ENCODE results near the gene ANAPC2.

The ANAPC2 gene

GRCh38 chr9:137194909-137195308 is 6.5 kb upstream of the ANAPC2 start:
- TF ChIP-seq EZH2 (IDR thresholded peaks at IDR 0.05; ENCODE audit: borderline replicate concordance, low read depth, low read length, severe bottlenecking) = no peak
- no peak for TF ChIP-seq CTCF (IDR thresholded peaks at IDR 0.05; ENCODE audit: borderline replicate concordance, extremely low read depth, low read length, poor library complexity, severe bottlenecking)
- Histone ChIP-seq H3K4me2 (ENCODE audit: insufficient read depth, low read length) (no peak overlapping the region), H2AFZ (ENCODE audit: low read depth, low read length) (no peak overlapping the region), H3K4me1 (ENCODE audit: insufficient read depth, low read length) (peaks cover 36% of the 10 kb centered on the region), H3K36me3 (ENCODE audit: insufficient read depth, low read length) (peaks cover 16% of the 10 kb centered on the region), H3K9ac (ENCODE audit: low read depth, low read length) (no peak overlapping the region), H4K20me1 (ENCODE audit: insufficient read depth, low read length) (peaks cover 34% of the 10 kb centered on the region), H3K9me3 (ENCODE audit: insufficient read depth, low read length, severe bottlenecking) (no peaks in the 10 kb centered on the region), H3K79me2 (ENCODE audit: insufficient read depth, low read length) (peaks cover 15% of the 10 kb centered on the region; the same call in 1 of the 2 replicates), H3K27ac (ENCODE audit: low read length) (no peak overlapping the region), H3K4me3 (ENCODE audit: low read depth in 1 of 2, low read length in 2 of 2) (no peak overlapping the region), H3K27me3 (ENCODE audit: insufficient read depth, low read length, poor library complexity) (no peaks in the 10 kb centered on the region)
- DNase-seq (no peak), ATAC-seq (ENCODE audit: insufficient read depth, low read depth) (no peak)

DNA sequence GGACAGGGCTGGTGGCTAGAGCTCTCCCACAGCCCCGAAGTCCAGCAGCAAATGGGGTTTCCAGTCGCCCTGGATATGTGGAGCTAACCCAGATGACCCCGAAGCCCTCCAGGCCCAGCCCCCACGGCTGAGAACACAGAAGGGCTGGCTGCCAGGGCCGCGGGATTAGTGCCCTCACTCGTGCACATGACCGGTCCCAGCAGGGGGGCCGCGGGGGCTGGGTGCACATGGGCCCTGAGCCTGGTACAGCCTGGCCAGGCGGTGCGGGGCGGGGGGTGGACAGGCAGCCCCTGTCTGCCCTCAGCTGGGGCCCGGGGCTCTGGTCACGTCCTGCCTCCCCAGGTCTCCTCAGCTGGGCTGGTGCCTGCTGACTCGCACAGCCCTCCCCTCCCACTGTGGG is 6.0 kb upstream of the ANAPC2 start:
- peaks cover 36% of the 10 kb centered on the region for H3K4me1 ChIP-seq (ENCODE audit: insufficient read depth, low read length)
- H3K4me2 ChIP-seq (ENCODE audit: insufficient read depth, low read length) = no peak overlapping the region
- no peak overlapping the region for H2AFZ ChIP-seq (ENCODE audit: low read depth, low read length)
- no peak overlapping the region for H3K27ac ChIP-seq (ENCODE audit: low read length)
- H3K4me3 ChIP-seq (ENCODE audit: low read depth in 1 of 2, low read length in 2 of 2) = no peak overlapping the region
- no peaks in the 10 kb centered on the region for H3K27me3 ChIP-seq (ENCODE audit: insufficient read depth, low read length, poor library complexity)
- H4K20me1 ChIP-seq (ENCODE audit: insufficient read depth, low read length) = peaks cover 36% of the 10 kb centered on the region
- peaks cover 22% of the 10 kb centered on the region for H3K36me3 ChIP-seq (ENCODE audit: insufficient read depth, low read length)
- H3K9ac ChIP-seq (ENCODE audit: low read depth, low read length) = no peak overlapping the region
- DNase-seq (no peak), ATAC-seq (ENCODE audit: insufficient read depth, low read depth) (no peak)
- H3K79me2 ChIP-seq (ENCODE audit: insufficient read depth, low read length) = peaks cover 20% of the 10 kb centered on the region
- TF ChIP-seq EZH2 (IDR thresholded peaks at IDR 0.05; ENCODE audit: borderline replicate concordance, low read depth, low read length, severe bottlenecking) (no peak), CTCF (IDR thresholded peaks at IDR 0.05; ENCODE audit: borderline replicate concordance, extremely low read depth, low read length, poor library complexity, severe bottlenecking) (no peak)
- no peaks in the 10 kb centered on the region for H3K9me3 ChIP-seq (ENCODE audit: insufficient read depth, low read length, severe bottlenecking)

DNA sequence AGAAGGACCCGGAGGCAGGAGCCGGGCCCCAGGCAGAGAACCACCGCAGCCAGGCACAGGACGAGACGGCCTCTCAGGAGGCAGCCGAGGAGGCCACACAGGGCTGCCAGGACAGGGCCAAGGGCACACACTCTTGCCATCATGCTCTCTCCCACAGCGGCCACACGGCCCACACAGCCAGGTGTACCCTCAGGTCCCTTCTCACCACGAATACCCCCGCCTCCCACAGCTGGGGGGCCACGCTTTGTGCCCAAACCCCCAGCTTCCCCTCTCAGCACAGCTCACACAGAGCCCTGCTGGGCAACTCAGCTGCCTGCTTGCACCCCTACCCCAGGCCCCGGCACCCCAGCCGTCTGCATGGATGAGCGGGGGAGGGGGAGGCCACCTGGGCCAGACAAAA is 5.4 kb upstream of the ANAPC2 start:
- no peaks in the 10 kb centered on the region for H3K27me3 ChIP-seq (ENCODE audit: insufficient read depth, low read length, poor library complexity)
- ATAC-seq (ENCODE audit: insufficient read depth, low read depth) = no peak
- DNase-seq = no peak
- peaks cover 36% of the 10 kb centered on the region for H4K20me1 ChIP-seq (ENCODE audit: insufficient read depth, low read length)
- H3K79me2 ChIP-seq (ENCODE audit: insufficient read depth, low read length) = peaks cover 22% of the 10 kb centered on the region
- H3K4me3 ChIP-seq (ENCODE audit: low read depth in 1 of 2, low read length in 2 of 2) = no peak overlapping the region
- no peak overlapping the region for H3K9ac ChIP-seq (ENCODE audit: low read depth, low read length)
- no peak overlapping the region for H2AFZ ChIP-seq (ENCODE audit: low read depth, low read length)
- peaks cover 35% of the 10 kb centered on the region for H3K4me1 ChIP-seq (ENCODE audit: insufficient read depth, low read length)
- H3K36me3 ChIP-seq (ENCODE audit: insufficient read depth, low read length) = peaks cover 27% of the 10 kb centered on the region
- no peak overlapping the region for H3K4me2 ChIP-seq (ENCODE audit: insufficient read depth, low read length)
- no peak overlapping the region for H3K27ac ChIP-seq (ENCODE audit: low read length)
- no peak for TF ChIP-seq EZH2 (IDR thresholded peaks at IDR 0.05; ENCODE audit: borderline replicate concordance, low read depth, low read length, severe bottlenecking)
- no peak for TF ChIP-seq CTCF (IDR thresholded peaks at IDR 0.05; ENCODE audit: borderline replicate concordance, extremely low read depth, low read length, poor library complexity, severe bottlenecking)
- H3K9me3 ChIP-seq (ENCODE audit: insufficient read depth, low read length, severe bottlenecking) = no peaks in the 10 kb centered on the region

DNA sequence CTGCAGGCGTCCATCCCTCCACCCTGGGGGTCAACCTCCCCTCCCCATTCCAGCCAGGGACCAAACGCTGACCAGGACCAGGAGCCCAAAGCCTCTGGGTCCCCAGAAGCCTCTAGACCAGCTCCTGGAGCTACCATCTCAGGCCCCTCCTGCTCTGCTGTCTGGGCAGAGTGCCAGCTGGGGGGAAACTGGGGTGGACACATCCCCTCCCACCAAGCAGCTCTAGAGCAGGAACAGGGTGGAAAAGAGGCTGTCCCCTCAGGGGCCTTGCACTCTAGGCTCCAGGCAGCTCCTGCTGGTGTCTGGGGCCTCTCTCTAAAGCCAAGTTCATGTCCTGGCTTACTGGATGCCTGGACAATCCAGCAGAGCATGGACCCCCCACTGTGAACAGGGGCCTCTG is 4.5 kb upstream of the ANAPC2 start:
- Histone ChIP-seq H3K36me3 (ENCODE audit: insufficient read depth, low read length) (peaks cover 28% of the 10 kb centered on the region), H3K9ac (ENCODE audit: low read depth, low read length) (no peak overlapping the region), H3K4me3 (ENCODE audit: low read depth in 1 of 2, low read length in 2 of 2) (no peak overlapping the region), H3K4me2 (ENCODE audit: insufficient read depth, low read length) (no peak overlapping the region), H3K27me3 (ENCODE audit: insufficient read depth, low read length, poor library complexity) (no peaks in the 10 kb centered on the region), H4K20me1 (ENCODE audit: insufficient read depth, low read length) (peaks cover 34% of the 10 kb centered on the region), H2AFZ (ENCODE audit: low read depth, low read length) (no peak overlapping the region), H3K79me2 (ENCODE audit: insufficient read depth, low read length) (peaks cover 30% of the 10 kb centered on the region), H3K9me3 (ENCODE audit: insufficient read depth, low read length, severe bottlenecking) (no peaks in the 10 kb centered on the region), H3K27ac (ENCODE audit: low read length) (no peak overlapping the region), H3K4me1 (ENCODE audit: insufficient read depth, low read length) (peaks cover 26% of the 10 kb centered on the region)
- DNase-seq (no peak), ATAC-seq (ENCODE audit: insufficient read depth, low read depth) (no peak)
- TF ChIP-seq EZH2 (IDR thresholded peaks at IDR 0.05; ENCODE audit: borderline replicate concordance, low read depth, low read length, severe bottlenecking) = no peak
- no peak for TF ChIP-seq CTCF (IDR thresholded peaks at IDR 0.05; ENCODE audit: borderline replicate concordance, extremely low read depth, low read length, poor library complexity, severe bottlenecking)

Data from DND-41 (cell line).